GM12875 (cell line): ENCODE data around the gene BMP2K.

Source experiments
- H3K4me3 ChIP-seq: one replicate; pipeline ENCODE4 v1.5.1; 2011; ENCODE audit warnings: low read depth, low read length, control low read depth
- TF ChIP-seq, protein P1 (sequence below): IDR thresholded peaks from 2 replicates; pipeline ENCODE4 v1.5.1; 2011; ENCODE audit warnings: low read depth, mild to moderate bottlenecking, control low read depth, inconsistent platforms, low read length, moderate library complexity, borderline replicate concordance; ENCODE audit not compliant: insufficient read depth

Gene BMP2K

DNA sequence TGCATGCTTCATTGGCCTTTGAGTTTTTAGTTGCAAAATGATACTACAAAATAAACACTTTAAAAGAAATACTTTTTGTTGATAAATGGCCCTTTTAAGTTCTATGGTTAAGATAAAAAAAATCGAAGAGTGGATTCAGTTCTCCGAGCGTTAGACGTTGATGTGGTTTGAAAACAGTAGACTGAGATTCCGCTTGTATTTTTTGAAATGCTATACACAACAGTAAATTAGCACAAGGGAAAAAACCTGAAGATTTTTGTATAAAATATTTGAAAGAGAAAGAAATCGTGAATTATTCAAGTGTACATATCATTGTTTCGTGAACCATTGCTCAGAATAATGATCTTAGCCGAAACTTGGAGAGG lies 1.4 kb downstream of the BMP2K start:
- peak overlapping the region; percentile 91 for H3K4me3 ChIP-seq
- TF ChIP-seq, protein P1, sequence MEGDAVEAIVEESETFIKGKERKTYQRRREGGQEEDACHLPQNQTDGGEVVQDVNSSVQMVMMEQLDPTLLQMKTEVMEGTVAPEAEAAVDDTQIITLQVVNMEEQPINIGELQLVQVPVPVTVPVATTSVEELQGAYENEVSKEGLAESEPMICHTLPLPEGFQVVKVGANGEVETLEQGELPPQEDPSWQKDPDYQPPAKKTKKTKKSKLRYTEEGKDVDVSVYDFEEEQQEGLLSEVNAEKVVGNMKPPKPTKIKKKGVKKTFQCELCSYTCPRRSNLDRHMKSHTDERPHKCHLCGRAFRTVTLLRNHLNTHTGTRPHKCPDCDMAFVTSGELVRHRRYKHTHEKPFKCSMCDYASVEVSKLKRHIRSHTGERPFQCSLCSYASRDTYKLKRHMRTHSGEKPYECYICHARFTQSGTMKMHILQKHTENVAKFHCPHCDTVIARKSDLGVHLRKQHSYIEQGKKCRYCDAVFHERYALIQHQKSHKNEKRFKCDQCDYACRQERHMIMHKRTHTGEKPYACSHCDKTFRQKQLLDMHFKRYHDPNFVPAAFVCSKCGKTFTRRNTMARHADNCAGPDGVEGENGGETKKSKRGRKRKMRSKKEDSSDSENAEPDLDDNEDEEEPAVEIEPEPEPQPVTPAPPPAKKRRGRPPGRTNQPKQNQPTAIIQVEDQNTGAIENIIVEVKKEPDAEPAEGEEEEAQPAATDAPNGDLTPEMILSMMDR = no peak

DNA sequence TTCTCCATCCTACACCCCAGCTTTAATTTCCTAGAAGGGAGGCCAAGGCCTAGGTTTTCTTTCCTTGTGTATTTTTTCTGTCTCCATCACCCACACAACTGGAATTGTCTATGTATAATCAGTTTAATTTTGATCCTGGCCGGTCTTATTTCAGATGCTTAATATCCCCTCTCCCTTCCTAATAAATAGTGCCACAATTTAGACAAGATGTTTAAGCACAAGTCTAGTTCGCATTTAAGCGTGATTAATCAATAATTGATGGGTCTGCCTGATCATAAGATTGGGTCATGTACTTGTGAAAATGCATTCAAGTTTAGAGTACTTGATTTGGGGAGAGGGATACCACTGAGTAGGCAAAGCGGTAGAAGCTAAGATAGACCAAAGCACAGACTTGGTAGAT lies 2.4 kb downstream of the BMP2K start:
- TF ChIP-seq, protein P1 = no peak

DNA sequence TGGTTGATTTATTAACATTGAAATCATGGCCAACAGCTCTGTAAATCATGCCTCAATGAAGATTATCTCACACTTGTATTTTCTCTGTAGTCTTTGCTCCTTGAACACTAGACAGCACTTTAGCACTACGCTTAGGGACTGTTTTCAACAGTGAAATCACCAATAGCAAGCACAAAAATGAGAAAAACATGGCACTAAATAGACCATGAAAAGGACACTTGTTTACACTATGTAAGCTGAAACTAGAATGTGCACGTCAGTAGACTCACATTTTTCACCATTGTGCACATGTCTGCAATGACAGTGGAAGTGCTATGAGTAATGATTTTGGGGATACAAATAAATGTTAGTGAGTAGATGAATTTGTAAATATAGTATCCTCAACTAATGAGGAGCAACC lies 3.1 kb downstream of the BMP2K start:
- TF ChIP-seq, protein P1 = no peak
- H3K4me3 ChIP-seq = no peak overlapping the region

More for the DNA sequence above, 2.4 kb downstream of the BMP2K start:
- H3K4me3 ChIP-seq = no peak overlapping the region

DNA sequence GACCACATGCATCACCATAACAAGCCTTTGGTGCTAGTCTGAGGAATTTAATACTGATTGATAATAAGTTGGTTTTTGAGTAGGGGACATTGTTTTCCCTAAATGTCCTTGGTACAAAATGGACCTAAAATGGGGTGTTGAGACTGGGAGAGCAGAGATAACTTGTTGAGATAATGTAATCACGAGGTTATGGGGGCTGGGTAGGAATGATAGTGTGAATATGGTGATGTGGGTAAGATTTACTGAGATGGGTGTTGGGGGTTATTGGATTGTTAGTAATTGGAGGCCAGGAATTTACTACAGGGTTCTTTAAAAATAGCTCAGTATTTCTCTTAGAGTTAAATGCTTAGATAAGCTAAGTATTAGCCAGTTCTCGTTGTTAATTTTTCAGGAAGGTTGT lies 3.9 kb downstream of the BMP2K start:
- no peak overlapping the region for H3K4me3 ChIP-seq
- TF ChIP-seq, protein P1 = no peak

DNA sequence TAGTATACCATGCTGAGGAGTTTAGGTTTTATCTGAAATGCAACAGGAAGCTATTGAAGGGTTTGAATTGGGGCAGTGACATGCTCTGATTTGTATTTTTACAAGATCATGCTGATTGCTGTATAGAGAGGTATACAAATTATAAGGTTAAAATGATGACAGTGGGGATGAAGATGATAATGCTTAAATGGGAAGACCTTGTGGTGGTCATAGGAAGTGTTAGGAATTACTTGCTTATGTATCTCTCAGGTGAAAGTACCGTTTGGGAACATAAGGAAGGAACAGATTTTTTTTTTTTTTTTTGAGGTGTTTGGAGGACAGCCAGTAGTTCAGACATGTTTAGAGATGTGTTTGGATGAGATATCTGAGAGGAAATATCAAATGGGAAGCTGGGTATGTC lies 5.0 kb downstream of the BMP2K start:
- no peak overlapping the region for H3K4me3 ChIP-seq
- TF ChIP-seq, protein P1 = no peak

DNA sequence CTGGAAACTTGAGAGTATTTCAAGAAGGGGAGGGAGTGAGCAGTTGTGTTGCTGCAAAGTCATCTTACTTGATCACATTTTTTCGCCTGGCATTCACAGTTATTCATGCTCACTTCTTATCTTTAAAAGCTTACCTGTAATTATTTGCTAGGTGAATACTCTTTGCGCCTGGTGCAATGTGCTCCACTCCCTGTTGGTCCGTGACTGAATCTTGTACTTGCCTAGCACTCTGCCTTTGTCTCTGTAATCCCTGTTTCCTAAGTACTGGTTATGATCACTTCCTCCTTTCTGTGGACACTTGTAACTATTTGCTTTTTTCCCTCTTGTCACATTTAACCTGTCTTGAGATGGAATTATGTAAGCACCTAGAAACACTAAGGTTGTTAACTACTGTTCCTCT lies 5.8 kb downstream of the BMP2K start:
- H3K4me3 ChIP-seq = no peak overlapping the region
- TF ChIP-seq, protein P1 = no peak

DNA sequence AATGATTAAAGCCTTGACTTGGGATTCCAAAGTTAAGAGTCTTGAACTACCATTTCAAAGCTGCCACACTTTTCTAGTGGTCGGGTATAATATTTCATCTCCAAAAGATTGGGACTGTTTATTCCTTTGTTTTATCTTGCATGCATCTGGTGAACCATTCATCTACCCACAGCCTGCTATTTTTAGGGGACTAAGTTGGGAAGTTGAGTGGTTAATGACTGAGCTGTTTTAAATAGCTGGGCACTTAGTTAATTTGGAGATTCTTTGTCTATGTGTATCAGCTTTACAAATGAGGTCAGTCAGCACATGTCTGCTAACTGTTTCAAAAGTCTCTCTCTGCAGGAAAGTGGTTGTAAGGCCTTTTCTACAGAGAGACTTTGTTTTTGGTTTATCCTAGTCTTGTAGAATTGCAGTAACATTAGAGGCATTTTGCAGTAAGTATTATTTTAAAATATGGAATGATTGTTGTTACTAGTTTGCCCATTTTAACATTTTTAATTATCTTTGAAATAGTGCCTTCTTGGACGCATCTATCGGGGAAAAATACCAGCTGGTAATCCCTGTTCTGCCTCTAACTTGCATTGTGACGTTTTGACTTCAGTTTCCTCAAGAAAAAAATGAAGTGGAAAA lies 8.2 kb downstream of the BMP2K start:
- no peak overlapping the region for H3K4me3 ChIP-seq
- TF ChIP-seq, protein P1 = no peak
